Lower lobe of right lung (tissue), 2 donors: ENCODE measurements around the gene EIF4E3. TPM values are rescaled to one million over a fixed set of nuclear protein-coding genes. Genes with fewer than 3 reads are reported as not detected.

Experiments
- ATAC-seq, 2 donors: fragments of 200-7000 bp; cut with Tn5 transposase; one replicate each; pipeline ENCODE4 v1.9.1; 2020 to 2022; ENCODE audit warnings: mild to moderate bottlenecking in 2 of 2, moderate library complexity in 2 of 2
- DNase-seq: peaks from one replicate; pipeline ENCODE4 v3.0.0-alpha.2; 2020
- H3K27ac ChIP-seq: fragments of 200-600 bp; one replicate; pipeline ENCODE4 v1.8.0; 2022
- H3K27me3 ChIP-seq: fragments of 200-600 bp; one replicate; pipeline ENCODE4 v1.8.0; 2022; ENCODE audit warnings: low read depth
- H3K36me3 ChIP-seq: fragments of 200-600 bp; one replicate; pipeline ENCODE4 v1.8.0; 2022; ENCODE audit warnings: mild to moderate bottlenecking
- H3K4me1 ChIP-seq: fragments of 200-600 bp; one replicate; pipeline ENCODE4 v1.8.0; 2022
- H3K4me3 ChIP-seq: fragments of 200-600 bp; one replicate; pipeline ENCODE4 v1.8.0; 2022; ENCODE audit warnings: mild to moderate bottlenecking
- H3K9me3 ChIP-seq: fragments of 200-600 bp; one replicate; pipeline ENCODE4 v1.8.0; 2022
- intact Hi-C: fragments of 100-400 bp; cut with DNase I; formaldehyde crosslinking; loops from one replicate; pipeline ENCODE4 v1.11.0; 2022
- total RNA-seq: library from RNA; stranded (reverse); fragmentation: NEBNext Ultra II Directional; extraction: Animal tissue kit (Norgen Biotek cat#: 25700); gene quantifications from one replicate; pipeline ENCODE4 v1.2.1, GENCODE V29; 2021
- TF ChIP-seq, protein P1 (sequence below): fragments of 200-600 bp; IDR thresholded peaks from one replicate; pipeline ENCODE4 v1.8.0; 2022; ENCODE audit warnings: antibody characterized with exemption, mild to moderate bottlenecking
- donor health status: DM: no; HTN: yes; CAD: no; lungs with severe emphysema.

Gene EIF4E3
- total RNA-seq, 1 donor from 2014 or later, result 29.0 TPM

DNA sequence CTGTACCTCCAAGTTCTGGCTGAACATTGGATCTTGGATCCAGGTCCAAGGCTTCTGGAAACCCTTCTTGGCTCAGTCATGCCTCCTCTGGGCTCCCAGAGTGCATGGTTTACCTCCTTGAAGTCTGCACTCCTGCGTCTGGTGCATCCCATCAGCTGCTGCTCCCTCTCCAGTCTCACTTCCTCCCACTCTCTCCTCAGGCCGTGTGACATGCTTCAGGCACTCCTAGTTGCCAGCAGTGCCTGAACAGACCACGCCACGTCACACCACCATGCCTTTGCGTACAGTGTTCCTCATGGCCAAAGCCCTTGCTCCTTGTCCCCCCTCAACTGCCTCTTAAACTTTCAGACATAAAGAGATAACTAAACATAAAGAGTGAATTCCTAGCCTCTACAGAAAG lies 34.2 kb upstream of the EIF4E3 start:
- TF ChIP-seq, protein P1, sequence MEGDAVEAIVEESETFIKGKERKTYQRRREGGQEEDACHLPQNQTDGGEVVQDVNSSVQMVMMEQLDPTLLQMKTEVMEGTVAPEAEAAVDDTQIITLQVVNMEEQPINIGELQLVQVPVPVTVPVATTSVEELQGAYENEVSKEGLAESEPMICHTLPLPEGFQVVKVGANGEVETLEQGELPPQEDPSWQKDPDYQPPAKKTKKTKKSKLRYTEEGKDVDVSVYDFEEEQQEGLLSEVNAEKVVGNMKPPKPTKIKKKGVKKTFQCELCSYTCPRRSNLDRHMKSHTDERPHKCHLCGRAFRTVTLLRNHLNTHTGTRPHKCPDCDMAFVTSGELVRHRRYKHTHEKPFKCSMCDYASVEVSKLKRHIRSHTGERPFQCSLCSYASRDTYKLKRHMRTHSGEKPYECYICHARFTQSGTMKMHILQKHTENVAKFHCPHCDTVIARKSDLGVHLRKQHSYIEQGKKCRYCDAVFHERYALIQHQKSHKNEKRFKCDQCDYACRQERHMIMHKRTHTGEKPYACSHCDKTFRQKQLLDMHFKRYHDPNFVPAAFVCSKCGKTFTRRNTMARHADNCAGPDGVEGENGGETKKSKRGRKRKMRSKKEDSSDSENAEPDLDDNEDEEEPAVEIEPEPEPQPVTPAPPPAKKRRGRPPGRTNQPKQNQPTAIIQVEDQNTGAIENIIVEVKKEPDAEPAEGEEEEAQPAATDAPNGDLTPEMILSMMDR, result no peak
- Histone ChIP-seq H3K27ac (no peak overlapping the region), H3K4me1 (no peaks in the 10 kb centered on the region), H3K4me3 (no peak overlapping the region), H3K27me3 (peaks cover 30% of the 10 kb centered on the region), H3K9me3 (no peaks in the 10 kb centered on the region), H3K36me3 (no peaks in the 10 kb centered on the region)
- intact Hi-C loops, result no loop called here
- no peak for ATAC-seq
- DNase-seq, result no peak

GRCh38 chr3:71758091-71758490 lies 32.9 kb upstream of the EIF4E3 start:
- Histone ChIP-seq H3K27ac (no peak overlapping the region), H3K4me1 (peaks cover 2% of the 10 kb centered on the region), H3K27me3 (peaks cover 33% of the 10 kb centered on the region), H3K9me3 (no peaks in the 10 kb centered on the region), H3K4me3 (no peak overlapping the region), H3K36me3 (no peaks in the 10 kb centered on the region)
- ATAC-seq, result no peak
- intact Hi-C loops, result no loop called here
- TF ChIP-seq, protein P1, result no peak
- DNase-seq, result no peak

DNA sequence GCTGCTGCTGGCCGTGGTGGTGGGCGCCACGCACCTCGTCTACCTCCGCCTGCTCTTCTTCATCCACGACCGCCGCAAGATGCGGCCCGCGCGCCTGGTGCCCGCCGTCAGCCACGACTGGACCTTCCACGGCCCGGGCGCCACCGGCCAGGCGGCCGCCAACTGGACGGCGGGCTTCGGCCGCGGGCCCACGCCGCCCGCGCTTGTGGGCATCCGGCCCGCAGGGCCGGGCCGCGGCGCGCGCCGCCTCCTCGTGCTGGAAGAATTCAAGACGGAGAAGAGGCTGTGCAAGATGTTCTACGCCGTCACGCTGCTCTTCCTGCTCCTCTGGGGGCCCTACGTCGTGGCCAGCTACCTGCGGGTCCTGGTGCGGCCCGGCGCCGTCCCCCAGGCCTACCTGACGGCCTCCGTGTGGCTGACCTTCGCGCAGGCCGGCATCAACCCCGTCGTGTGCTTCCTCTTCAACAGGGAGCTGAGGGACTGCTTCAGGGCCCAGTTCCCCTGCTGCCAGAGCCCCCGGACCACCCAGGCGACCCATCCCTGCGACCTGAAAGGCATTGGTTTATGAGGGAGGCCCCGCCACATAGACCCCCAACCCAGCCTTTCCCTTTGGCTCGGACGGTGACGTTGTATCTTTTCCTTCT lies 29.5 kb upstream of the EIF4E3 start:
- intact Hi-C loops, result no loop called here
- ATAC-seq (peak in 1 of 2 donors; percentile 19), DNase-seq (peak; percentile 49)
- Histone ChIP-seq H3K4me3 (peak overlapping the region; percentile 51), H3K9me3 (no peaks in the 10 kb centered on the region), H3K36me3 (no peaks in the 10 kb centered on the region), H3K27me3 (peaks cover 24% of the 10 kb centered on the region), H3K27ac (no peak overlapping the region), H3K4me1 (peaks cover 6% of the 10 kb centered on the region)
- TF ChIP-seq, protein P1, result no peak

GRCh38 chr3:71753701-71754609 lies 28.8 kb upstream of the EIF4E3 start, which contains the start of gene GPR27:
Gene GPR27, plus strand, starts transcription at chr3:71753855. Its CDS starts 195 bp downstream, at chr3:71754050.
- Histone ChIP-seq H3K4me3 (peak within 1 kb of the TSS; percentile 51), H3K36me3 (no peaks in the 10 kb centered on the region), H3K4me1 (peaks cover 6% of the 10 kb centered on the region), H3K9me3 (no peaks in the 10 kb centered on the region), H3K27ac (no peak within 1 kb of the TSS), H3K27me3 (peaks cover 24% of the 10 kb centered on the region)
- TF ChIP-seq, protein P1, result no peak
- ATAC-seq (peak; percentile 66 to 75), DNase-seq (peak; percentile 55)
- intact Hi-C loops, result no loop called here

- H3K27ac ChIP-seq, result no peak overlapping the region
- H3K4me3 ChIP-seq, result peak overlapping the region; percentile 51
- no peaks in the 10 kb centered on the region for H3K9me3 ChIP-seq
- peaks cover 24% of the 10 kb centered on the region for H3K27me3 ChIP-seq
- peaks cover 6% of the 10 kb centered on the region for H3K4me1 ChIP-seq
- intact Hi-C loops, result no loop called here
- no peaks in the 10 kb centered on the region for H3K36me3 ChIP-seq
- TF ChIP-seq, protein P1, result no peak
- ATAC-seq (no peak), DNase-seq (no peak)
Measured at GRCh38 chr3:71752831-71753700, 27.9 kb upstream of the EIF4E3 start.
